ENCODE results near the gene OR51M1. TPM values are rescaled to one million over a fixed set of nuclear protein-coding genes. Genes with fewer than 3 reads are reported as not detected.

The OR51M1 gene
- polyA plus RNA-seq, 10 donors: not detected

DNA sequence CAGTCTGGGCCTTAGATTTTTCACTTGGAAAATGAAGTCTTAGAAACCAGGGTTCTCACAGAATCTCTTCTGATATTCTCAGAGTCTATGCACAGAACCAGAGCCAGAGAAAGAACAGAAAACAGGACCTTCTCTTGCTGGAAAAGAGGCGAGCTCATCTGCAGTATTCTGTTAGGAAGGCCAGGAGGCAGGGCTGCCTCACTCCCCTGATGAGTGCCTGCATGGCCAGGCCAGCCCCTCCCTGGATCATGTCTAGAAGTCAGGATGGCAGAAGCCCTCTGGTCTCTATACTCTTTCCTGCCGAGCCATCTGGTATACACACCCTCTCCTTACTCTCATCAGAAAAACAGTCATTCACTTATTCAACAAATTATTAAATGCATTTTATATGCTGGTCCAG is 723 bp downstream of the OR51M1 start:
- no peak for DNase-seq

DNA sequence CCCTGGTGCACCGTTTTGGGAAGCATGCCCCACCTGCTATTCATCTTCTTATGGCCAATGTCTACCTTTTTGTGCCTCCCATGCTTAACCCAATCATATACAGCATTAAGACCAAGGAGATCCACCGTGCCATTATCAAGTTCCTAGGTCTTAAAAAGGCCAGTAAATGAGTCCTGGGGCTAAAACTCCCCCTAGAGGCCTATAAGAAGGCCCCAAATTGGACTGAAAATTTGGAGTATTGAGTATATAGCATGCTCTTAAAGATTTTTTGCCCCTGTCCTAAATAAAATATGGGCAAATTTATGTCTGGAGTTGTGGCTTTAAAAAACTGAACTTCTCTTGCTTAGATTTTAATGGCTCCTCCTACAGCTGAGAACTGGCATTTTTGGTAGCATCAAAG is 6.6 kb downstream of the OR51M1 start:
- DNase-seq: no peak

GRCh38 chr11:5394091-5394490 is 10.5 kb downstream of the OR51M1 start:
- no peak for DNase-seq

DNA sequence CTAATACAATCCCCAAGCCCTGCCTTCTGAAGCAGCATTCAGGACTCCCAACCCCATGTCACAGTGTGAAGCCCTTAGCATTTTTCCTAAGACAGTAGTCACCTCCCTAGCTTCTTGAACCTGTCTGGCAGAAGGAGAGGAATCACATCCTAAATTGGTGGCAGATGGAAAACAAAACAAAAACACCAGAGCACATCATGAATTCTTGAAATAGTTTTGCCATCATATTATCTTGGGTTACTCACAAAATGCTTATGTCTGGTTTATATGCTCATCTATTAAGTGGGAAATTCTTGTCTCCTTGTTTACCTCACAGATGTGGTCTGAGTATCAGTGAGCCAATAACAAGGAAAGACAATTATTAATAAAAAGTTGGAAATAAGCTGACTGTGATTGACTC is 15.3 kb downstream of the OR51M1 start:
- no peak for DNase-seq

DNA sequence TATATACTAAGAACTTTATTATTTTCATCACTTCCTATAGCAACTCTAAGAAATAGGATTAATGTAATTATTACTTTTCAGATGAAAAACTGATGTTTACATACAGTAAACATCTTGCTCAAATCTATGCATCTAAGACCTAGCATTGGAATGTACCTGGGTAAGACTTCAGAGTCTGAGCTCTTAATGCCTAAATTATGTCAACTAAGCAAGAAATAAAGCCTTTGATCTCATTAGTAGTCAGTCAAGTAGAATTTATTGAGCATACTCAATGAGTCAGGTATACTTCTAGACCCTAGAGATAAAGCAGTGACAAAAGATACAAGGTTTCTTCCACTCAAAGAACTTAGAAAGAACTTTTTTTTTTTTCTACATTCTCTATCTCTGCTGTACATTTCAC is 21.6 kb downstream of the OR51M1 start:
- no peak for DNase-seq

DNA sequence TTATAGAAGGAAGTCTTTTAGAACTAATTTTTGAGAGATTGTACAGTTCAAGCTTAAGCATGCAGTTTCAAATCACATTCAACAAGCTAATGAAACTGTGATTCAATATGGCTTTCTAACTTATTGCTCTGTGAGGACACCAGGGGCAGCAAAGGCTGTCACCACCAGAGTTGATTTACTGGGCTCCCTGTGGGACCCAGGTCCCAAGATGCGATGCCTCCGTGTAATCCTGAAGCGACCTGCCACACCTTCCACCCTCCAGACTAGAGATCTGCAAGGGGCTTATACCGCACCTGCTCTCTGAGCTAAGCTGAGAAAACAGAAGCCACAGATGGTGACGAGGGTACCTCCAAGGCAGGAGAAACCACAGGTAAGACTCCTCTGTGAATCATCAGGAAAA is 37.4 kb downstream of the OR51M1 start:
- no peak for DNase-seq

DNA sequence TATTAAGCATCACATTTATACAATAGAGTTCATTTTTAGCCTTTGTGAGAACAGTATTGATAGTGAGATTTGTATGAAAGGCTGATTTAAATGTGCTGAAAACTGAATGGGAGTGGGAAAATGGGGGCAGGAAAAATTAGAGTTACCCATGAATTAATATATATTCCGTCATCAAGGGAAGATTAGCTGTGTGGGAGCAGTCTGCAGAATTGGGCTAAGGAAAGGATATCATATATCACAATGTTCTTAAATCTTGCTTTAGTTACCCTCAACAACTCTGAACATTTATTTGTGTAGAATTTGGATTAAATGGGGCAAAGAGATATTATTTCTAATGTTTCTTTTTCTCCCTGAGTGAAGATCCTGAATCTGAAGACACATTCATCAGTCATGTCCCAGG is 38.2 kb downstream of the OR51M1 start, which contains the start of gene OR51Q1:
OR51Q1 (plus strand) TSS at position 301 of the 400 bp plus-strand sequence; CDS start at position 391, 90 bp downstream.
- DNase-seq: no peak

GRCh38 chr11:5423131-5423530 is 39.5 kb downstream of the OR51M1 start:
- no peak for DNase-seq

DNA sequence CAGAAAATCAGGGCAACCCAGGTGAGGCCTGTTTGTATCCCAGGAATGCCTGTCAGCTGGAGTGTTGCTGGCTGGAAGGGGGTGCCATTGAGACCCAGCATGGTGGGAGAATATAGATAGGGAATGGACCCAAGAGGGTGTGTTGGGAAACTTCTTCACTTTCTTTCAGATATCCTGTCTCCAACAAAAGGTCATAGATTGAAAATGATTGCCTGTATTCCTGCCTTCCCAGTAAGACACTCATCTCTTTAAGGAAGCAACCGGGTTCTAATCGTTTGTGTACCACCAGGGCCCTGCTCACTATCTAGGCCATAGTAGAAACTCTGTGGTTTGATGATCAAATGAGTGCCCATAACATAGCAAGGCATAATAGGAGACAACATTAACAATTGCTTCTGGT is 57.8 kb downstream of the OR51M1 start, which contains the start of gene OR51I1:
OR51I1 (minus strand) TSS at position 101 of the 400 bp plus-strand sequence; CDS start at position 101, 0 bp downstream.
- no peak for DNase-seq

Other genes with a start within 250 kb of the OR51M1 start
- not detected for gene OR52A5, start 245.5 kb upstream of the OR51M1 start, polyA plus RNA-seq (ENCODE audit: insufficient read length in 10 of 10)
- gene OR52A1, start 229.1 kb upstream of the OR51M1 start, polyA plus RNA-seq (ENCODE audit: insufficient read length in 10 of 10): under 1 TPM in 4 of 10 donors, not detected in 6; 0.03 to 0.05 (median 0.03) TPM
- not detected for gene OR51V1, start 183.1 kb upstream of the OR51M1 start, polyA plus RNA-seq (ENCODE audit: insufficient read length in 10 of 10)
- gene HBB, start 156.7 kb upstream of the OR51M1 start, polyA plus RNA-seq (ENCODE audit: insufficient read length in 10 of 10): 1,000 to 10,000 TPM in 3 of 10 donors, 100 to 1,000 TPM in 7; 173 to 2,168 (median 503) TPM
- gene HBD, start 149.3 kb upstream of the OR51M1 start, polyA plus RNA-seq (ENCODE audit: insufficient read length in 10 of 10): 1 to 10 TPM in 3 of 10 donors, under 1 TPM in 4, not detected in 3; 0.25 to 1.9 (median 0.86) TPM
- 1,000 to 10,000 TPM in 2 of 10 donors, 10 to 100 TPM in 4, 1 to 10 TPM in 4; 3.6 to 4,554 (median 26.1) TPM for gene HBG1, start 134.0 kb upstream of the OR51M1 start, polyA plus RNA-seq (ENCODE audit: insufficient read length in 10 of 10)
- gene HBG2, start 129.0 kb upstream of the OR51M1 start, polyA plus RNA-seq (ENCODE audit: insufficient read length in 10 of 10): over 10,000 TPM in 4 of 10 donors, 1,000 to 10,000 TPM in 6; 2,782 to 38,425 (median 6,490) TPM
- 100 to 1,000 TPM in 1 of 10 donors, 10 to 100 TPM in 6, 1 to 10 TPM in 3; 6.6 to 110 (median 23.6) TPM for gene HBE1, start 113.9 kb upstream of the OR51M1 start, polyA plus RNA-seq (ENCODE audit: insufficient read length in 10 of 10)
- not detected for gene OR51B4, start 81.9 kb upstream of the OR51M1 start, polyA plus RNA-seq (ENCODE audit: insufficient read length in 10 of 10)
- not detected for gene OR51B2, start 59.5 kb upstream of the OR51M1 start, polyA plus RNA-seq (ENCODE audit: insufficient read length in 10 of 10)
- under 1 TPM in 1 of 10 donors, not detected in 9; 0.15 TPM for gene OR51B5, start 40.3 kb upstream of the OR51M1 start, polyA plus RNA-seq (ENCODE audit: insufficient read length in 10 of 10)
- gene OR51B6, start 32.3 kb upstream of the OR51M1 start, polyA plus RNA-seq (ENCODE audit: insufficient read length in 10 of 10): not detected
- not detected for gene OR51Q1, start 38.3 kb downstream of the OR51M1 start, polyA plus RNA-seq (ENCODE audit: insufficient read length in 10 of 10)
- not detected for gene OR51I1, start 57.7 kb downstream of the OR51M1 start, polyA plus RNA-seq (ENCODE audit: insufficient read length in 10 of 10)
- not detected for gene OR51I2, start 65.5 kb downstream of the OR51M1 start, polyA plus RNA-seq (ENCODE audit: insufficient read length in 10 of 10)
- not detected for gene OR52D1, start 104.9 kb downstream of the OR51M1 start, polyA plus RNA-seq (ENCODE audit: insufficient read length in 10 of 10)
- not detected for gene UBQLN3, start 126.1 kb downstream of the OR51M1 start, polyA plus RNA-seq (ENCODE audit: insufficient read length in 10 of 10)
- under 1 TPM; 0.05 to 0.53 (median 0.19) TPM for gene UBQLNL, start 132.9 kb downstream of the OR51M1 start, polyA plus RNA-seq (ENCODE audit: insufficient read length in 10 of 10)
- gene OR52H1, start 164.7 kb downstream of the OR51M1 start, polyA plus RNA-seq (ENCODE audit: insufficient read length in 10 of 10): not detected
- gene OR52B6, start 197.1 kb downstream of the OR51M1 start, polyA plus RNA-seq (ENCODE audit: insufficient read length in 10 of 10): not detected
- 1 to 10 TPM; 1.0 to 2.3 (median 1.6) TPM for gene TRIM6, start 212.8 kb downstream of the OR51M1 start, polyA plus RNA-seq (ENCODE audit: insufficient read length in 10 of 10)
- 1 to 10 TPM; 3.9 to 6.8 (median 4.7) TPM for gene TRIM34, start 241.2 kb downstream of the OR51M1 start, polyA plus RNA-seq (ENCODE audit: insufficient read length in 10 of 10)

Measured in muscle of back (tissue), 11 donors.